Astrocyte (in vitro differentiated cells and primary cell): ENCODE measurements around the gene STBD1.

Experiments
- EZH2 ChIP-seq: IDR thresholded peaks from 2 replicates; pipeline ENCODE4 v1.6.1; 2012; ENCODE audit warnings: mild to moderate bottlenecking, low read length, inconsistent platforms; ENCODE audit not compliant: insufficient read depth
- TF ChIP-seq, protein P1 (sequence below): IDR thresholded peaks from 2 replicates; pipeline ENCODE4 v1.5.1; 2011; ENCODE audit warnings: low read depth, mild to moderate bottlenecking, inconsistent platforms, low read length, moderate library complexity; ENCODE audit not compliant: insufficient read depth

DNA sequence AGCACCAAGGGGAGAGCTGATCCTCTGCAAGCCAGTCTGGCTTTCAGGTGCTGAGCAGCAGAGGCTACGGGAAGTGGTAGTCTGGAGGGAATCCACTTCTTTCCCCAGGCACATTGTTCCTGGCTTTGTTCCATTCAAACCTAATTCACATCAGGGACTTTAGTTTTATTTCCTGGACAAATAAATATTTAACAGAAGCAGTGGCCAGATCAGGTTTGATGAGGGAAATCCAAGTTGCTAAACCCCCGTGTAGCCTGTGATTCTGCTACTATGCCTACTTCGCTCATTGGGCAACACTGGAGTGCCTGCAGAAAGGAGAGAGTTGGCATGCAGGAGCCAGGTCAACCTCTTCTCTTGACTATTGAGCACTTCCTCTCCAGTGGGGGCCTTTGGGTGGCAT, 13.8 kb upstream of the STBD1 start:
- no peak for TF ChIP-seq EZH2
- TF ChIP-seq, protein P1, sequence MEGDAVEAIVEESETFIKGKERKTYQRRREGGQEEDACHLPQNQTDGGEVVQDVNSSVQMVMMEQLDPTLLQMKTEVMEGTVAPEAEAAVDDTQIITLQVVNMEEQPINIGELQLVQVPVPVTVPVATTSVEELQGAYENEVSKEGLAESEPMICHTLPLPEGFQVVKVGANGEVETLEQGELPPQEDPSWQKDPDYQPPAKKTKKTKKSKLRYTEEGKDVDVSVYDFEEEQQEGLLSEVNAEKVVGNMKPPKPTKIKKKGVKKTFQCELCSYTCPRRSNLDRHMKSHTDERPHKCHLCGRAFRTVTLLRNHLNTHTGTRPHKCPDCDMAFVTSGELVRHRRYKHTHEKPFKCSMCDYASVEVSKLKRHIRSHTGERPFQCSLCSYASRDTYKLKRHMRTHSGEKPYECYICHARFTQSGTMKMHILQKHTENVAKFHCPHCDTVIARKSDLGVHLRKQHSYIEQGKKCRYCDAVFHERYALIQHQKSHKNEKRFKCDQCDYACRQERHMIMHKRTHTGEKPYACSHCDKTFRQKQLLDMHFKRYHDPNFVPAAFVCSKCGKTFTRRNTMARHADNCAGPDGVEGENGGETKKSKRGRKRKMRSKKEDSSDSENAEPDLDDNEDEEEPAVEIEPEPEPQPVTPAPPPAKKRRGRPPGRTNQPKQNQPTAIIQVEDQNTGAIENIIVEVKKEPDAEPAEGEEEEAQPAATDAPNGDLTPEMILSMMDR: no peak
